ENCODE measurements around the gene DARS1.
A peak's percentile ranks its signal among the peaks of the same experiment; 100 is the strongest.
"Not testable (repeated sequence)": the region's sequence is repeated elsewhere in the genome, so short reads cannot be mapped to it uniquely, and the experiment has no call there.

DARS1 gene

DNA sequence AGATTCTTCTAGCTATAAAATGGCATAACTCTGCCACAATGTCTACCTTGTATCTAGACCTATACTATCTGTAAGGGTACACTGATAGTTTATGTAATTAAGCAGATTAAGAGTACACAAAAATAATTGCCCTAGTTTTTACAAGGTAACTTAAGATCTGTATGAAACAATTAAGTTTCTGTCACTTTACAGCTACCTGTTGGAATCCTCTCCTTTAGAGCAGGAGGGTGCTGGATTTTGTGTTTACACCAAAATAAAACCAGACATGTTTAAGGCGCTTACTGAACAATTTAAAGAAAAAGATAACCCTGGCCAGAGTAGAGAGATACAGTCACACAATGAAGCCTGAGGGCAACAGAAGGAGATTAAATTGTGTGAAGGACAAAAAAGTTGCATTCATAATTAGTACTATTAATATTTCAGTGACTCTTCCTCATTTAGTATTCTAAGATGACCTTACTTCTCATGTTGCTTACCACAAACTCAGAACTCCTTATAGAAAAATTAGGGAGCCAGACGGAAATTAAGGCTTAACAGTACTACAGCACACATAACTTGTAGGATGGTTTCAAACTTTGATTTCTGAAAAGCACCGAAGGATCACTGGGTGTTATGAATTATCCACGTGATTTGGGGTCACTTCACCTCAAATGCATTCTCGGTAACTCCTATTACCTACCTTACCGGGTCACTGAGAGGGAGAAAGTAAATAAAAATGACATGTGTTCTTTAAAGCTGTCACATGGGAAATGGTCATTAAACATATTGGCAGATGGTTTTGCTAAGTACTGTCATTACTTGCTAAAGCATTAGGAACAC lies 1.0 kb downstream of the DARS1 start:
- no peak for DNase-seq (ENCODE audit: low spot score)

DNA sequence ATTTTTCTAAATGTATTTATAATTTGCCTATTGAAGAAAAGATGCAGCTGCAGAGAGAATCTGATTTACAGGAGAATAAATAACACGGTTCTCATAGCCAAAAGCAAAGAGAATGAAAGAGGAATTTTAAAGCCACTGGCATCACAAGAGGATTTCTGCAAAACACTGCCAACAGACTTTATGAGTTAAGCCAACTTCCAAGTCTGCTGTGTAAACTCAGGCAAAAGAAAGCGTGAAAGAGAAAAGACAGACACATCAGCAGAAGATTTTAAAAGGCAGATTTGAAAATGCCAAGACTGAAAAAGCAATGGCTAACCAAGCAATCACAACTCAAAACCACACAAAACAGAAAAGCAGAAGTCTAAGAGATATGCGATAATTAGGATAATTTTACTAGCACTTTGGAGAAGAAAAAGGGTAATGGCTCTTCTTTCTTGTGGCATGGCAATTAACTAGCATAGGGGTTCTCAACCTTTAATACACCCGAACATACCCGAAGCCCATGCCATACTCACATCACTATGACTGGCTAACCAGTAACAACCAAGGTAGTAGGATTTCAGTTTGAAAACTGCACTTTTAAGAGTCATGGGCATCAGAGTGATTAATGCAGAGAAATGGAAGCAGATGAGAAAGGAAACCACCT lies 4.9 kb downstream of the DARS1 start:
- DNase-seq (ENCODE audit: low spot score), result no peak

DNA sequence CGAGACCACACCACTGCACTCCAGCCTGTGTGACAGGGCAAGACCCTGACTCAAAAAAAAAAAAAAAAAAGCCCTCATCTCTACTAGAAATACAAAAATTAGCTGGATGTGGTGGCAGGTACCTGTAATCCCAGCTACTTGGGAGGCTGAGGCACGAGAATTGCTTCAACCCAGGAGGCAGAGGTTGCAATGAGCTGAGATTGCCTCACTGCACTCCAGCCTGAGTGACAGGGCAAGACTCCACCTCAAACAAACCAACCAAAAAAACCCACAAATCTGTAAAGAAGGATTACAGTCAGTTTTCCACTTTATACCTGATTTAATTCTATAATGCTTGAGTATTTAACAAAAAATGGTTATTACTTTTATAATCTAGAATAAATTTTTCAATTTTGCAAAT lies 9.7 kb downstream of the DARS1 start:
- no peak for DNase-seq (ENCODE audit: low spot score)

DNA sequence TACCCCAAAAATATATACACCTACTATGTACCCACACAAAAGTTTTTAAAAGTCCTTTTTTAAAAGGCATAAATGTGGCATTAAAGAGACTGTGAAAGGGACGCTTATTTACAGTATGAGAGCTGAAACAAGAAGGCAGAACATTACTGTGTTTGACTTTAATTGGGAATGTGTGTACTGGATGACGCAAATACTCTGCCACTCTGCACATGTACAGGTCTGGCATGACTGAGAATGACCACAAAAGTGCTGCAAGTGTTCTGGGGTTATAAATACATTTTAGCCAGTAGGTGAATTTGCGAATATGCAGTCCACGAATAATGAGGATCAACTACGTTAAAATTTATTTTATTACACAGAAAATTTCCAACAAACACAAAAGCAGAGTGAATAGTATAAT lies 11.4 kb downstream of the DARS1 start:
- no peak for DNase-seq (ENCODE audit: low spot score)

DNA sequence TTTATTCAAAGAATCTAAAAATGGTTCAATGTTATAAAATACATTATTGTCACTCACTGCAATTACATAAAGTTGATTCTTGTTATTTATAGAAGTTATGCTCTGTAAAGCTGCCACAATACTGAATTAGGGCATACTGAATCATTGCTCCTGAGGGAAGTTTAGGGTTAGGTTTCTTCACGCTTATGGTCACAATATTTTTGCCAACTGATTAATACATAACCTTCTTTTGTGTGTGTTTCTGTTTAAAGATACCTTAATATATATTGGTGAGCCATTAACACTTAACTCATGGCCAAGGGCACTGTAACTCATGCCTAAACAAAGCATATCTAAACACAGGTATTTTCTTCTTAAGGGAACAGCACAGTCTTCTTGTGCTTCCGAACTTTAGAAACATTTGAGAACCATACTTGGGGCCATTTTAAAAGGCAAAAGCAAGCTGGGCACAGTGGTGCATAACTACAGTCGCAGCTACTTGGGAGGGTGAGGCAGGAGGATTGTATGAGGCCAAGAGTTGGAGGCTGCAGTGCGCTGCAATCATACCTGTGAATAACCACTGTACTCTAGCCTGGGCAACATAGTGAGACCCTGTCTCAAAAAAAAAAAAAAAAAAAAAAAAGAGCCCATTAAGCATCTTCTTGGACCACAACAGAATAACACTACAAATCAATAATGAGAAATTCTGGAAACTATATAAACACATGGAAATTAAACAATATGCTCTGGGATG lies 15.6 kb downstream of the DARS1 start:
- DNase-seq (ENCODE audit: low spot score), result no peak

DNA sequence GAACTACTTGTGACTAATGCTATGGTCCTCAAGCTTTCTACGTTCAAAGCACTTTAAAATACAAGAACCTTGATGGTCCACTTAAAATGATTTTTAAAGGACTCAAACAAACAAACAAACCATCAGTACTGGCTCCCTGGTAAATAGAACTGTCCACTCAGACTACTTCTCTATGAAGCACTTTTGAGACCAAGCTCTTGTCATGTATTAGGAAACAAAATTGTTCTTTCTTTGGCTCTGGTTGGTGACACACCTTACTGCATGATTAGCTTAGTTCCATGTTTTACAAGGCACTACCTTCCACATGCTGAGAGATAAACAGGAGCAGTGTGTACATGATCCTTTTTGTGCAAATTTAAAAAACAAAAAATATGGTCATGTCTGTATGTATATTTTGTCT lies 19.7 kb downstream of the DARS1 start:
- DNase-seq (ENCODE audit: low spot score), result no peak

DNA sequence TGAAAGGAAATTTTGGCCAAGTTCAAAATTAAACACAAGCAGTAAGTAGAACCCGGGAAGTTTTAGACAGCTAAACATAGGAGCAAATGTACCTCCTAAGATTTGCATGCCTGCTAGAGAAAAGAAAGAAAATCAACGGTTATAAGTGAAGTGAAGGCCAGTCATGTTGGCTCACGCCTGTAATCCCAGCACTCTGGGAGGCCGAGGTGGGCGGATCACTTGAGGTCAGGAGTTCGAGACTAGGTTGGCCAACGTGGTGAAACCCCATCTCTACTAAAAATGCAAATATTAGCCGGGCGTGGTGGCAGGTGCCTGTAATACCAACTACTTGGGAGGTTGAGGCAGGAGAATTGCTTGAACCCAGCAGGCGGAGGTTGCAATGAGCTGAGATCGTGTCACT lies 21.0 kb downstream of the DARS1 start:
- DNase-seq (ENCODE audit: low spot score), result not testable (repeated sequence)

DNA sequence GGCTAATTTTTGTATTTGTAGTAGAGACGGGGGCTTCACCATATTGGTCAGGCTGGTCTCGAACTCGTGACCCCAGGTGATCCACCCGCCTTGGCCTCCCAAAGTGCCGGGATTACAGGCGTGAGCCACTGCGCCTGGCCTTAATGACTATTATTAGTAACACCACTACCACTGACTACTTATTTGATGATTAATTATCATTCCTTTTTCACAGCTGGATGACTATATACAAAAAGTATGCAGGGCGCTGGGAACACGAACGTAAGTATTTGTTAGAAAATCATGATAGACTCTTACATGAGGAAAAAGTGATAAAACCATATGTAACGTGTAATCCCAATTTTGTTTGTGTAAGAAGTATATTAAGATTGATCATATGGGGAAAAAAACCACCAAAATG lies 21.6 kb downstream of the DARS1 start:
- DNase-seq (ENCODE audit: low spot score), result no peak

DNA sequence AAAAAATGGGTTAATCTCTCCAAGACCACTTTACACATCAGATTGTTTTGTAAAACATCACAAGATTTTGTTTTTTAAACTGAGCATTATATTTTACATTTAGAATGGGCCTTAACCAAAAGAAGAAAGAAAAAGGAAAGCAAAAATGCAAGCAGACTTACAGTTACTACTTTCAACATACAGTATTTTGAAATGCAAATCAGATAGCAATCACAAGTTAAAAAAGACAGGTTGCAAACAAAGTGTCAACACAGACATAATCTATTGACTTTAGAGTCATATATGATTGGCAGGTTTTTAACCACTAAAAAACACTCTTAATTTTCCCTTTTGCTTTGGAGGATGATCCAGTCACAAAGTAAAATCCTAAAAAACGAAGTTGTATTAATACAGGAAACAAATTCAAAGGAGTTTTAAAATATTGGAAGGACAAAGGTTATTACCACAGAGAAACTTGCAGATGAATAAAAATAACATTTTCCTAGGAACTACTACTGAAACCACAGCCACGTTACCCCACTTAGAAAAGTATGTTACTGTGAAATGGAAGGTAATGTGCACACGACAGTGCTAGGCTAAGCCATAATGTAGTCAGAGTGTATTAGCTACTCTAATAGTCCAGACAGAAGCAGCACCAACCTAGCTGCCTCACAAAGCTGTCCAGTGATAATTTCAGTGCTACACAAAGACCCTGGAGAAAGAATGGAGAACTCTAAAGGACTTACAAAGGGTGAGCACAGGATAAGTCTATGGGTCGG lies 22.9 kb downstream of the DARS1 start:
- DNase-seq (ENCODE audit: low spot score), result no peak

DNA sequence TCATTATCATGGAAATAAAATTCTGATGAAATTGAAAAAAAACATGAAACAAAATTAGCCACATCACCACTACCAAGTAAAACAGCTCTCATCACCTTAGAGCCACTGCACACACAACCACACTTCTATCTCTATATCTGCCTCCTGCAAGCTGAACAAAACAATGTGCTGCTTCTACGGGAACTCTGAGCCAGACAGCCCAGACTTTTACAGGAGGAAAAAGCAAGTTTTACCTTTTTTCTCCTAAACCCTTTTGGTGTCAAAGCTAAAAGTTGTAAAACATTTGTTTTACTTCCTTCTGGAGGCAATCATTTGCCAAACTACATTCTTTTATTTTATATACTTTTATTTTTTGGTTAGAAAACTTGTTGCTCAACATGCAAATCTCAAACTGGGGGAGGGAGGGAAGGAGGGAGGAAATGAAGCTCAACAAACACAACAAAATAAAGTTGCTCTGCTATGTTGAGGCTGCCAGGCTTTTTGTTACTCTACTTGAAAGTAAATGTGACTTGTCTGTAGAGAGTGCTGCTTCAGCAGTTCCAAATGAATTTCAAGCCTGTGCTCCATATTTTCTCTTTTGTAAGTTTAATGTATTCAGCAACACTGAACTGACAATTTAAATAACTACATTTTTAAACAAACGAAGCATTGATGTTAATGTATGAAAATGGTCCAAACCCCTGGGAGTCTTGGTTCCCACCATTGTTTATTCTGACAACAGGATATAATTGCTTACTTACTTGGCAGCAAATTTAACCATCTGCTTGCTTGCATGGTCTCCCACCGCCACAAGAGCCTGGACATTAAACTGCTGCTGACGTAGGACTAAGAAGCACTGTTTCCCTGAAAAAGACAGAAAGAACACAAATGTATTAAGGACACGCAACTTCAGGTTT lies 24.5 kb downstream of the DARS1 start:
- DNase-seq (ENCODE audit: low spot score), result peak; percentile 33

DNA sequence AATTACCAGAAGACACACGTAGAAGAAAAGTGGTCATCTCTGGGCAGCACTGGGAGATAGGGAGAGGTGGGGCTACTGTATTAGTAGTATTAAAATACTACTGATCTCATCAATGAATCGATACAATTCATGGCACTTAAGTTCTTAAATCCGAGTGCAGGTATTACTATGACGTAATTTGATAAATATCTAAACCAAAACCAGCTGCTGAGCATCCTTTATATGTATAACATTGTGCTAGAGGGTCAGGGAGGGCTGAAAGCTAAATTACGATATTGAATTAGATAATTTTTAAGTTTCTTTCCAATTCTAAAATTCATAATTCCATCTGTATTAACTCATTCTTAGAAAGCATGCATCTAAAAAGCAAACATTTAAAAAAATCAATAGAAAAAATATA lies 25.3 kb downstream of the DARS1 start:
- no peak for DNase-seq (ENCODE audit: low spot score)

DNA sequence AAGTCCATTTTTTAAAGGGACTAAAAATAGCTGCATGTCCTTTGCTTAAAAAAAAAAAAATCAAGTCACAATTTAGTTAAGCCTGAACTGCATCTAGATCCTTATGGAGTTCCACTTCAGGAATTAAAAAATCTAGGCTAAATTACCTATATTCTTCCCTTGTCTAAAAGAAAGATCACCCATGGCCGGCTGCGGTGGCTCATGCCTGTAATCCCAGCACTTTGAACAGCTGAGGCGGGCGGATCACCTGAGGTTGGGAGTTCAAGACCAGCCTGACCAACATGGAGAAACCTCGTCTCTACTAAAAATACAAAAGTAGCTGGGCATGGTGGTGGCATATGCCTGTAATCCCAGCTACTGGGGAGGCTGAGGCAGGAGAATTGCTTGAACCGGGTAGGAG lies 26.5 kb downstream of the DARS1 start:
- not testable (repeated sequence) for DNase-seq (ENCODE audit: low spot score)

DNA sequence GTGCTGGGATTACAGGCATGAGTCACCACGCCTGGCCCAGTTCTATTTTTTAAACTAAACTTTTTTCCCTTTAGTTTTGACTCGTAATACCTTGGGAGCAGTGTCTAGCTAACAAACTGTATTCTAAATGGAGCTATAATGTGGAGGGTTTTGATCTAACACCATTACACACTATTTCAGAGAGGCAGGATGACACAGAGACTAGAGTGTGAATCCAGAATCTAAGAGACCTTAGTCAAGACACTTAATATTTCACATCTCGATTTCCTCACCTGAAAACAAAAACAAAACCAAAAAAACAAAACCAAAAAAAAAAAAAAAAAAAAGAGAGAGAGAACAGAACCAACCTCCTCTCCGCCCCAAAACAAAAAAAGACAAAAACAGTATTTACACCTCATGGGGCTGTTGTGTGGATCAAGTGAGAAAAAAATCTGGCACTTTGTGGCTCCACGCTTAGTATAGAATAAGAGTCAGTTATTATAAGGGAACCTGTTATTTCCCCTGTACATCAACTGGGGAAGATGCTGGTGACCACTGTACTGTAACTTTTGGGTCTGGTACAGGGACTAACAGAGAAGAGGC lies 31.3 kb downstream of the DARS1 start:
- no peak for DNase-seq (ENCODE audit: low spot score)

DNA sequence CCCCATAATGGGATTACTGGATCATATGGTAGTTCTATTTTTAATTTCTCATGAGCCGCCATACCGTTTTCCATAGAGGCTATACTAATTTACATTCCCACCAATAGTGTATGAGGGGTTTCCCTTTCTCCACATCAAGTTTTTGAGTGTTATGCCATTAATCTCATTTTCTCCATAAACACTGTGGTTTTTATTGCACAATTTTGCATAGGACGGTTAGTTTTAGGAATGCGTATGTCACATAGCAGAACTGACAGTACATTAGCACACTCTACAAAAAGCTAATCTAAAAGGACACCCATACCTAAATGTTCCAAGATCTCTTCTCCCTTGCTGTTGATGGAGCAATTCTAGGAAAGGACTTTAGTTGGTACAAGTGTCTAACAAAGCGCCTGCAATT lies 32.5 kb downstream of the DARS1 start:
- no peak for DNase-seq (ENCODE audit: low spot score)

DNA sequence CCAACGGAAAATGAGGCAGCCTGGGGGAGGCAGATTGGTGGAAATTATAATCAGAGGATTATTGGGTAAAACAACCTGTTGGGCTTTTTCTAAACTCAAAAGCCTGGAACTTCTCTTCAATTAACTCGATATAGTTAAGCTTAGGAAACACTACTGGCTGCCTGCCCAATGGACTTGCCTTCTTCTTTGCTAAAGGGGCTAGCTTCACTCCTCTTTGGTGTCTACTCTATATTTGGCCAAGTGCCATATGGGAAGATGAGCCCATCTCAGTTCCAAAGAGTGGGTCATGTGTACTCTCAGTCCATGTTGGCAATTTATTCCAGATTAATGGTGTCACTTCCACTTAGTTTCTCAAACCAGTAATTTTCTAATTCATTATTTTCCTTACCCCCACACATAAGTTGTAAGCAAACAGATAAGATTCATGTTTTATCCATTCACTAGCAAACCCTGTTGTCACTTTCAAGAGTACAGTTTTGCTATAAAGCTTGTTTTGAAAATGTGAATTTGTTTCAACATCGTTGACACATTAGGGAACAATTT lies 34.3 kb downstream of the DARS1 start:
- DNase-seq (ENCODE audit: low spot score), result no peak

DNA sequence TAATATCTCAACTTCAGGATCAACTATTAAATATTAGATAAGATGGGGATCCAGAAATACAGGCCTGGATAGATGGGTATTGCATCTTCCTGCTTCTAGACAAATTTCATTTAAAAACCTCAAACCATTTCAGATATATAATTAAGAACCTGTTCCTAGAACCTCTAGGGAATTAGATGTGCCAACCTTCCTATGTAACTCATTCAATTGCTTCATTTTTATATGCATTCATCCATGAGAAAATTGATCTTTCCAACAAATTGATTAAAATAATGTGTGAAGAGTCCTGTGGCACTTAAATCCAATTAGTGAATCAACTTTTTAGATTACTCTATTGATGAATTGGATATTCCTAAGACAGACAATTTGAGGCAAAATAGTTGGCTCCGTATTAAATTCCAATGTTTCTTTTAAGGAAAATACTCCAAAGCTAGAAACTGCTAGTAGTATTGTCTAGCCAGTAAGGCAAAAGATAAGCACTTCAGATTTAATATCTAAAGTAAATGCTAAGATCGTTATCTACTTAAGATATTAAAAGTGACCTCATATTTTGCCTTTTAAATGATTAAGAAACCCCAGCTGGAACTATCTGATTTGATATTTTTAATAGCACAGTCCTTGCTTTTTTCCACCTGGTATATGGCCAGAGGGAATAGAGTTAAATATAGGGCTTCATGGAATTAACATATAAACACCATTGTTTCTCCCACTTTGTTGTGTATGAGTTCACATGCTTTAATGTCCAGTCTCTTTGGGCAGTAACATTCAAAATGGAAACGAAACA lies 35.8 kb downstream of the DARS1 start:
- peak; percentile 14 for DNase-seq (ENCODE audit: low spot score)

DNA sequence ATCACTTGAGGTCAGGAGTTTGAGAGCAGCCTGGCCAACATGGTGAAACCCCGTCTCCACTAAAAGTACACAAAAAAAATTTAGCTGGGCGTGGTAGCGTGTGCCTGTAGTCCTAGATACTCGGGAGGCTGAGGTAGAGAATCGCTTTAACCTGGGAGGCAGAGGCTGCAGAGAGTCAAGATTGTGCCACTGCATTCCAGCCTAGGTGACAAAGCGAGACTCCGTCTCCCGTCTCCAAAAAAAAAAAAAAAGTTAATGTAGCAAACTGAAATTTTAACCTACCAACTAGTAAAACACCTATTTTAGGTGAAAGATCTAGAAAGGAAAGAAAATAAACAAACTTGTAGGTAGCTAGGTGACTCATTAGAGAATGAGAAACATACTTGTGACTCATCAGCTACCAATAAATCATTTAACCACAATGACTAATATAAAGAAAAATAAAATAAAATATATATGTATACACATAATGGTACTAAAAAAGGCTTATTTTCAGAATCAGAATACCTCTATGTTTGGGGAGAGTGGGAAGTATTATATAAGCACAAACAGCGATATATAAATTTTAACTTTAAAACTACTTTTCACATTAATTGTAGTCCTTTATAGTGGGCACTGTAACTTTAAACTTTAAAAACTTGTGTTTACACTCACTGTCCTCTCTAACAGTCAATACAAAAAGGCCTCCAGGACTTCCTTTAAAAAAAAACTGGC lies 36.6 kb downstream of the DARS1 start:
- DNase-seq (ENCODE audit: low spot score), result no peak

DNA sequence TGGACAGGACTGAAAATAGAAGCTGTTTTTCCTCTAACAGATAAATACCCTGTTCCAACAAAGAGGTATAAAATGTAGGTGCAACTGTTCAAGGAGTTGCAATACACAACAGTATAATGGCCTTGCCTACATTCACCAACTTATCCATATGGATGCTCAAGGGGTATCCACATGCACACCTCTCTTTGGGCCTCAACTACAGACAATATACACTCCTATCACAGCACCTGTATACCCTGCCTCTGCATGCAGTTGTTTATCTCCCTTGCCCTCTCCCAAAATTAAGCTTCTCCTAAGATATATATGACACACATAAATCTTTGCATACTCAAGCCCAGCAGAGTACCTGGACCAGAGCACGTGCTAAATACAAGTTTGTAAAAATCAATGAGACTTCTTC lies 37.3 kb downstream of the DARS1 start:
- no peak for DNase-seq (ENCODE audit: low spot score)

DNA sequence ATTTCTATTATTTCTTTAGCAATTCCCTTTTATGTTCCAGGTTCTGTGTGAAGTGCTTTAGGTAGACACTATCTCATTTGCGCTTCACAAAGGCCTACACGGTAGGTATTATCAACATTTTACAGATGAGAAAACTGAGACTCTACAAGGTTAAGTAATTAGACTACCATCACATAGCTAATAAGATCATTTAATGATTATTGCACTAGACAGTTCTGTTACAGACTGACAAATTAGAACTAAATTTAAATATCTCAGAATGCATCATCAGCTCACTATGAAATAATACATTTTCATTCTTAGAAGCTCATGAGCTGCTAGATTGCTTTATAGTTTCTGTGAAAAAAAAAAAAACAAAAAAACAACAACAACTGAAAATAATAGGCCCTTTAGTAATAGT lies 37.9 kb downstream of the DARS1 start:
- DNase-seq (ENCODE audit: low spot score), result no peak
